ENCODE measurements around the gene FILIP1L. TPM values are rescaled to one million over a fixed set of nuclear protein-coding genes. Genes with fewer than 3 reads are reported as not detected.

Gene FILIP1L
- total and polyA plus RNA-seq, 4 experiments from 2014 or later: 0.32 TPM; not detected in 3

GRCh38 chr3:100113723-100114412 is 433 bp downstream of the FILIP1L start:
- no peak overlapping the region for H3K4me3 ChIP-seq (ENCODE audit: low read length in 2 of 2)
- H3K36me3 ChIP-seq (ENCODE audit: insufficient read depth, low read length): no peaks in the 10 kb centered on the region
- CTCF ChIA-PET (ENCODE audit: partially characterized antibody): no interaction called here
- Mint-ChIP-seq H3K4me1 (no peaks in the 10 kb centered on the region), H3K36me3 (peaks cover 1 to 16% of the 10 kb centered on the region in 2 donors), H3K4me3 (no peak overlapping the region), H3K9me3 (peaks cover 0 to 1% (median 0%) of the 10 kb centered on the region in 8 donors), H3K27me3 (no peaks in the 10 kb centered on the region), H3K27ac (no peak overlapping the region)
- H3K27ac ChIP-seq (ENCODE audit: low read depth, low read length): no peak overlapping the region
- H3K9me3 ChIP-seq (ENCODE audit: control insufficient read depth in 1 of 2, low read length in 2 of 2): no peaks in the 10 kb centered on the region
- DNase-seq: no peak
- no peaks in the 10 kb centered on the region for H3K4me1 ChIP-seq (ENCODE audit: insufficient read depth, low read length)
- H3K27me3 ChIP-seq (ENCODE audit: insufficient read depth, low read length): no peaks in the 10 kb centered on the region
- intact Hi-C loops (cut with micrococcal nuclease): no loop called here
- POLR2A ChIA-PET (ENCODE audit: partially characterized antibody): no interaction called here

DNA sequence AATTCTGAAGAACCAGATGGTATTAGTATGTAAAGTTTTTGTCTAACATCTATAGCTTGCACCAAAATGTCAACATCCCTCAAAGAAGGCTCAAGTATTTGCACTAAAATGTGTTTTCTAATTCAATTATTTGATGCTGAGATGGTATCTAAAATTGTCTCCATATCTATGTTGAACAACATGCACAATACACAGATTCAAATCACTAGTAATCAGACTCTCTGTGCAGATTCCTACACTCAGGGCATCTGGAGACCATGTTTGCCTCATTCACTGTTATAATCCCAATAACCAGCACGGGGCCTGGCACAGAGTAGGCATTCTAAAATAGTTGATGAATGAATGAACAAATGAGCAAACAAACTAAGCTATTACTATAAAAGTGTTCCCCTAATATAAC is 2.6 kb downstream of the FILIP1L start:
- CTCF ChIA-PET (ENCODE audit: partially characterized antibody): interaction anchor here (0.9 kb wide), 1 partner anchor 9 kb away, joined by 3 read pairs; no protein-coding TSS in a partner anchor

DNA sequence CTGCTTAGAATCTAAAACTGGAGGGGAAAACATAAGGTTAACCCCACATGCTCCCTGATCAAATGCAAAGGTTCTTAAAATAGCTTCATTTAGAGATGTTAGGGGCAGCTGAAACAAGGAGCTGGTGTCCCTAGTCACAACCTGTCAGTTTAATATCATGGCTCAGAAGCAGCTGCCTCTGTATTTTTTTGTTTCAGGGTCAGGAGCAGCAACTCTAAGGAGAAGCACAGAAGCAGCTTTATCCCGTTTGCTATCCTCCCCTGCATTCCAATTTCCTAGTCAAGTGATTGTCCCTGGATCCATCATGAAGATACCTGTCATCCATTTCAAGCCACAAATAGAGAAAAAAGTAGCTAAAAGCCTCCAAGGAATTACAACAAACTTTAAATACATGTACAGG is 4.1 kb downstream of the FILIP1L start:
- Mint-ChIP-seq H3K4me3 (no peak overlapping the region), H3K4me1 (no peaks in the 10 kb centered on the region), H3K36me3 (peaks cover 1 to 17% of the 10 kb centered on the region in 2 donors), H3K27ac (no peak overlapping the region), H3K27me3 (no peaks in the 10 kb centered on the region), H3K9me3 (peaks cover 0 to 1% (median 0%) of the 10 kb centered on the region in 8 donors)
- Histone ChIP-seq H3K27ac (ENCODE audit: low read depth, low read length) (no peak overlapping the region), H3K27me3 (ENCODE audit: insufficient read depth, low read length) (no peaks in the 10 kb centered on the region), H3K9me3 (ENCODE audit: control insufficient read depth in 1 of 2, low read length in 2 of 2) (no peaks in the 10 kb centered on the region), H3K4me1 (ENCODE audit: insufficient read depth, low read length) (no peaks in the 10 kb centered on the region), H3K4me3 (ENCODE audit: low read length in 2 of 2) (no peak overlapping the region), H3K36me3 (ENCODE audit: insufficient read depth, low read length) (no peaks in the 10 kb centered on the region)
- DNase-seq: no peak
- intact Hi-C loops (cut with micrococcal nuclease): no loop called here
- POLR2A ChIA-PET (ENCODE audit: partially characterized antibody): no interaction called here
- CTCF ChIA-PET (ENCODE audit: partially characterized antibody): no interaction called here

More for the DNA sequence above, 2.6 kb downstream of the FILIP1L start:
- POLR2A ChIA-PET (ENCODE audit: partially characterized antibody): no interaction called here
- Mint-ChIP-seq H3K27me3 (no peaks in the 10 kb centered on the region), H3K4me3 (no peak overlapping the region), H3K27ac (no peak overlapping the region), H3K9me3 (peaks cover 0 to 1% (median 0%) of the 10 kb centered on the region in 8 donors), H3K4me1 (no peaks in the 10 kb centered on the region), H3K36me3 (peaks cover 1 to 17% of the 10 kb centered on the region in 2 donors)
- Histone ChIP-seq H3K36me3 (ENCODE audit: insufficient read depth, low read length) (no peaks in the 10 kb centered on the region), H3K27me3 (ENCODE audit: insufficient read depth, low read length) (no peaks in the 10 kb centered on the region), H3K4me1 (ENCODE audit: insufficient read depth, low read length) (no peaks in the 10 kb centered on the region), H3K9me3 (ENCODE audit: control insufficient read depth in 1 of 2, low read length in 2 of 2) (no peaks in the 10 kb centered on the region), H3K27ac (ENCODE audit: low read depth, low read length) (no peak overlapping the region), H3K4me3 (ENCODE audit: low read length in 2 of 2) (no peak overlapping the region)
- no peak for DNase-seq
- intact Hi-C loops (cut with micrococcal nuclease): no loop called here

DNA sequence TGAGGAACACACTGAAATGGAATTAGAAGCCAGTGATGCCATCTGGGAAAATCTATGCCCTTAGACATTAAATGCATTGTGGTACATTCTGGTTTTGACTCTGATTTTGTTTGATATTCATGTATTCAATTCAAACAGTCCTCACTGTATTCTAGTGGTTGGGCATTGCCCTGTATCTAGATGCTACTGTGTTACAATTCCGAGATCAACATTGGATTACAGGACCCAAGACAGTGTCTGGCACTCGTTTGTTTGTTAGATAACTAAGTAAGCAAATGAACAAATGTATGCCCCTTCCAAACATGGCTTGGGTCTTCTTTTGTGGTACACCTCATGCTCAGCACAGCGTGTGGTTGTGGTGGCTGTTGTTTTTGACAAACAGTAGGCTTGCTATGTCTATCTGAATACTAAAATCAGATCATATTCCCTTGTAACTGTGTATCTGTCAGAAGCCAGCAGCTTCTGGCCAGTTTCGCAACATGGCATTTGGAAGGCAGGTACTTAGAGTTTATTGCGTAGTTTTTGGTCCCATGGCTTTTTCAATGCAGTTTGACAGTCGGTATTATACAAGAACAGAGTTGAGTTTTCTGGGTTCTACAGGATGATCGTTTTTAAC is 5.7 kb downstream of the FILIP1L start:
- Histone ChIP-seq H3K4me1 (ENCODE audit: insufficient read depth, low read length) (no peaks in the 10 kb centered on the region), H3K36me3 (ENCODE audit: insufficient read depth, low read length) (no peaks in the 10 kb centered on the region), H3K27ac (ENCODE audit: low read depth, low read length) (no peak overlapping the region), H3K27me3 (ENCODE audit: insufficient read depth, low read length) (no peaks in the 10 kb centered on the region), H3K4me3 (ENCODE audit: low read length in 2 of 2) (no peak overlapping the region), H3K9me3 (ENCODE audit: control insufficient read depth in 1 of 2, low read length in 2 of 2) (no peaks in the 10 kb centered on the region)
- peaks cover 0 to 1% (median 0%) of the 10 kb centered on the region in 8 donors for H3K9me3 Mint-ChIP-seq
- H3K4me3 Mint-ChIP-seq: no peak overlapping the region
- peaks cover 1 to 21% of the 10 kb centered on the region in 2 donors for H3K36me3 Mint-ChIP-seq
- no peaks in the 10 kb centered on the region for H3K4me1 Mint-ChIP-seq
- no peak overlapping the region for H3K27ac Mint-ChIP-seq
- no peaks in the 10 kb centered on the region for H3K27me3 Mint-ChIP-seq
- CTCF ChIA-PET (ENCODE audit: partially characterized antibody): no interaction called here
- intact Hi-C loops (cut with micrococcal nuclease): no loop called here
- POLR2A ChIA-PET (ENCODE audit: partially characterized antibody): no interaction called here
- no peak for DNase-seq

- Mint-ChIP-seq H3K36me3 (peaks cover 1 to 30% of the 10 kb centered on the region in 2 donors), H3K4me1 (no peaks in the 10 kb centered on the region), H3K4me3 (no peak overlapping the region), H3K27me3 (no peaks in the 10 kb centered on the region), H3K9me3 (peaks cover 0 to 1% (median 0%) of the 10 kb centered on the region in 8 donors), H3K27ac (no peak overlapping the region)
- H3K27me3 ChIP-seq (ENCODE audit: insufficient read depth, low read length): no peaks in the 10 kb centered on the region
- no peak overlapping the region for H3K4me3 ChIP-seq (ENCODE audit: low read length in 2 of 2)
- no peak overlapping the region for H3K27ac ChIP-seq (ENCODE audit: low read depth, low read length)
- POLR2A ChIA-PET (ENCODE audit: partially characterized antibody): no interaction called here
- H3K36me3 ChIP-seq (ENCODE audit: insufficient read depth, low read length): no peaks in the 10 kb centered on the region
- DNase-seq: no peak
- intact Hi-C loops (cut with micrococcal nuclease): no loop called here
- no peaks in the 10 kb centered on the region for H3K4me1 ChIP-seq (ENCODE audit: insufficient read depth, low read length)
- no peaks in the 10 kb centered on the region for H3K9me3 ChIP-seq (ENCODE audit: control insufficient read depth in 1 of 2, low read length in 2 of 2)
- CTCF ChIA-PET (ENCODE audit: partially characterized antibody): no interaction called here
Observed at GRCh38 chr3:100107221-100107814, 7.0 kb downstream of the FILIP1L start.

DNA sequence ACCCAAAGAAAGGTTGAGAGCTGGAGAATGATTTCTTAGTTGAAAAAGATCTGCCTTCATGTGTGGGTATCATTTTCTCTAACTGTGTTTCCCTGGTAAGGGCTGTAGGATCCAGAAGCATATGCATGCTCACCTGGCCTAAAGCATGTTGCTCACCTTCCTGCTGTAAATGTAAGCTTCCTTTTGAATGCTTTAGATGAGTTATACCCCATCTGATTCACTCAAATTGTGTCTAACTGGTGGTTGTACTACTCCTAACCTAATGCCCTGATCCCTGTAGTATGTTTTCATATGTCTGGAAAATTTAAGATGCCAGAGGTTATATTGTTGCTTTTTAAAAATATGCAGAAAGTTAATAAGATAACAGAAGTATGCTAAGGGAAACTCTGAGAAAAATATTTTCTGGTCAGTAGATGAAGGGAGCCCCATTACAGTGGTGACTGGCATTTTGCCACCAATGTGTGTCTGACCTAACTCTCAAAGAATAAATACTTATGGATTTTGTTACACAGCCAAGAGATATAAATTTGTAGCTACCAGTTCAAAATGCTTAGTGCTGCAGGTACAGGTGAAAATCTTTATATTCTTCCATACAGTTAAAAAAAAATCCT is 7.7 kb downstream of the FILIP1L start:
- peaks cover 1 to 30% of the 10 kb centered on the region in 2 donors for H3K36me3 Mint-ChIP-seq
- CTCF ChIA-PET (ENCODE audit: partially characterized antibody): no interaction called here

DNA sequence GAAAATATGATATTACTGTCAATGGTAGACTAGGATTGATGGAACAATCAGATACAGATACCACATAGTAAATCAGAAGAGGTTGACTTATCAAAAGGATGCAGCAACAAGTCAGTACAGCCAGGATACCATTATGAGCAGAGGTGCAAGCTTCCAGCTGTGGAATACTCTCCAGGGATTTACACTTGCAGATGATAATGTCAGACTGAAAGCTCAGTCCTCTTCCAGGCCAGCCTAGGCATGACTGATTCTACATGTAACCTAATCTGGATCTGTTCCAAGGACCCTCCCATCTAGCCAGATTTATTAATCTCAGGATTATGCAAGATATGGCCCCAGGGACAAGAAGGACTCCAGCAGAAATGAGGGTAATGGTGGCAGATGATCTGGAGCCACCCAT is 8.2 kb downstream of the FILIP1L start:
- POLR2A ChIA-PET (ENCODE audit: partially characterized antibody): no interaction called here
- Mint-ChIP-seq H3K27ac (no peak overlapping the region), H3K4me1 (no peaks in the 10 kb centered on the region), H3K9me3 (peaks cover 0 to 2% (median 0%) of the 10 kb centered on the region in 8 donors), H3K36me3 (peaks cover 1 to 33% of the 10 kb centered on the region in 2 donors), H3K4me3 (no peak overlapping the region), H3K27me3 (no peaks in the 10 kb centered on the region)
- CTCF ChIA-PET (ENCODE audit: partially characterized antibody): no interaction called here
- Histone ChIP-seq H3K4me1 (ENCODE audit: insufficient read depth, low read length) (no peaks in the 10 kb centered on the region), H3K9me3 (ENCODE audit: control insufficient read depth in 1 of 2, low read length in 2 of 2) (no peaks in the 10 kb centered on the region), H3K27me3 (ENCODE audit: insufficient read depth, low read length) (no peaks in the 10 kb centered on the region), H3K27ac (ENCODE audit: low read depth, low read length) (no peak overlapping the region), H3K36me3 (ENCODE audit: insufficient read depth, low read length) (no peaks in the 10 kb centered on the region), H3K4me3 (ENCODE audit: low read length in 2 of 2) (no peak overlapping the region)
- no peak for DNase-seq
- intact Hi-C loops (cut with micrococcal nuclease): no loop called here

More for the DNA sequence above, 7.7 kb downstream of the FILIP1L start:
- Histone ChIP-seq H3K36me3 (ENCODE audit: insufficient read depth, low read length) (no peaks in the 10 kb centered on the region), H3K9me3 (ENCODE audit: control insufficient read depth in 1 of 2, low read length in 2 of 2) (no peaks in the 10 kb centered on the region), H3K27me3 (ENCODE audit: insufficient read depth, low read length) (no peaks in the 10 kb centered on the region), H3K4me1 (ENCODE audit: insufficient read depth, low read length) (no peaks in the 10 kb centered on the region), H3K4me3 (ENCODE audit: low read length in 2 of 2) (no peak overlapping the region), H3K27ac (ENCODE audit: low read depth, low read length) (no peak overlapping the region)
- POLR2A ChIA-PET (ENCODE audit: partially characterized antibody): no interaction called here
- no peak for DNase-seq
- Mint-ChIP-seq H3K9me3 (peaks cover 0 to 1% (median 0%) of the 10 kb centered on the region in 8 donors), H3K27me3 (no peaks in the 10 kb centered on the region), H3K4me3 (no peak overlapping the region), H3K27ac (no peak overlapping the region), H3K4me1 (no peaks in the 10 kb centered on the region)
- intact Hi-C loops (cut with micrococcal nuclease): no loop called here
